Measurements from ENCODE around the gene MET. TPM values are rescaled to one million over a fixed set of nuclear protein-coding genes. Genes with fewer than 3 reads are reported as not detected.

MET gene
- total and polyA plus RNA-seq, 2 donors (not counting 3 experiments of a cell fraction or from before 2014, with no cell fraction given) = 21.1 to 44.5 TPM

DNA sequence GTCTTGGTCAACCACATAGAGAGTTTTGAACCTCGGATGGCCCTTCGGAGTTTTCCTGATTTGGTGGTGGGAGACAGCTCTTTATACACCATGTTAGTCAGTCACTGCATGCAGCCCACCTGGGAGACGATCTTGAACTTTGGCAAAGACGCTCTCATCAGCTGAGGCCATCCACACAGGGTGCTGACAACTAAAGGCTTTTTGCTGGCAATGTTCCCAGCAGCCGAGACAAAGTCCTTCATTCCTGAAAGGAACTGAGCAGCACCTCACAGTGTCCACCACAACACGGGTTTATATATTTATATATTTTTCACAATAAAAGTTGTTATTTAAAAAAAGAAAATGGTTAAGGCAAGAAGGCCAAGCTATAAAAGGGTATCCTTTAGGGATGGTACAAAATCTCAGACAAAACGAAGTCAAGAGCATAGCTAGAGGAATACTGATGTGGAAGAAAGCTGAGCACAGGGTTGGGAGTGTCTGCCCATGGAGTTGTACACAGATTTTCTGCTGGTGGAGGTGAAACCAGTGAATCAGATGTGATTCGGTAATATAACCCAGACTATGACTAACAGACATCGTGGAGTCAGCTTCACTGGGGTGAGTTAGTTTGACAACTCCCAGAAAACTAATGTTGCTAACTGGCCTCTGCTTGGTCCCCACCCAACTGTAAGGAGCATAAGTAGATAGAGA is 163.0 kb downstream of the MET start:
- Histone ChIP-seq H3K4me2 (ENCODE audit: insufficient read depth, low read length) (no peak overlapping the region), H3K27me3 (ENCODE audit: control insufficient read depth in 2 of 2, insufficient read depth in 2 of 2, low read length in 2 of 2) (no peaks in the 10 kb centered on the region), H2AFZ (ENCODE audit: low read depth, low read length) (no peak overlapping the region), H4K20me1 (replicated peaks; ENCODE audit: control insufficient read depth, extremely low read depth, insufficient read depth, low read length) (no peaks in the 10 kb centered on the region), H3K9me1 (replicated peaks; ENCODE audit: control insufficient read depth, extremely low read depth, insufficient read depth, low read length) (no peaks in the 10 kb centered on the region), H3K4me1 (ENCODE audit: control insufficient read depth, extremely low read depth, insufficient read depth, low read length) (no peaks in the 10 kb centered on the region), H3K9me3 (replicated peaks; ENCODE audit: control insufficient read depth, insufficient read depth, low read length) (no peaks in the 10 kb centered on the region), H3K4me3 (replicated peaks in 1 of 3; ENCODE audit: insufficient read depth in 1 of 3, low read depth in 1 of 3, low read length in 3 of 3) (no peak overlapping the region), H3K9ac (replicated peaks; ENCODE audit: extremely low read depth, insufficient read depth, low read length) (no peak overlapping the region), H3K36me3 (ENCODE audit: control insufficient read depth in 2 of 2, extremely low read depth in 1 of 2, insufficient read depth in 2 of 2, low read length in 2 of 2) (no peaks in the 10 kb centered on the region), H3K79me2 (ENCODE audit: control insufficient read depth, insufficient read depth, low read length) (no peaks in the 10 kb centered on the region), H3K27ac (ENCODE audit: insufficient read depth, low read depth, low read length) (no peak overlapping the region)
- intact Hi-C loops (cut with micrococcal nuclease) (no loop called here), dilution Hi-C loops (cut with MboI; ENCODE audit: extremely low pct_ligation_motif_present, low sequenced_read_pairs) (no loop called here)
- DNase-seq (ENCODE audit: low read depth, low spot score) (no peak), FAIRE-seq (no peak)
- ChIA-PET POLR2A (no interaction called here), CTCF (no interaction called here)
- TF ChIP-seq GATA2 (IDR thresholded peaks at IDR 0.05; ENCODE audit: insufficient read depth, insufficient read length, low read depth, low read length) = no peak
- no peak for TF ChIP-seq POLR2A (IDR thresholded peaks at IDR 0.05; ENCODE audit: low read depth, low read length)
- TF ChIP-seq EZH2 (IDR thresholded peaks at IDR 0.05; ENCODE audit: borderline replicate concordance, low read depth, low read length, severe bottlenecking) = no peak
- no peak for TF ChIP-seq FOS (IDR thresholded peaks at IDR 0.05; ENCODE audit: borderline replicate concordance, insufficient read depth, low read length)
- TF ChIP-seq JUN (IDR thresholded peaks at IDR 0.05; ENCODE audit: borderline replicate concordance, insufficient read depth, insufficient read length, low read depth) = no peak
- TF ChIP-seq POLR2AphosphoS5 (IDR thresholded peaks at IDR 0.05; ENCODE audit: insufficient read depth, low read depth, low read length) = no peak
- no TSS peak for BruUV-seq (replicated peaks)

DNA sequence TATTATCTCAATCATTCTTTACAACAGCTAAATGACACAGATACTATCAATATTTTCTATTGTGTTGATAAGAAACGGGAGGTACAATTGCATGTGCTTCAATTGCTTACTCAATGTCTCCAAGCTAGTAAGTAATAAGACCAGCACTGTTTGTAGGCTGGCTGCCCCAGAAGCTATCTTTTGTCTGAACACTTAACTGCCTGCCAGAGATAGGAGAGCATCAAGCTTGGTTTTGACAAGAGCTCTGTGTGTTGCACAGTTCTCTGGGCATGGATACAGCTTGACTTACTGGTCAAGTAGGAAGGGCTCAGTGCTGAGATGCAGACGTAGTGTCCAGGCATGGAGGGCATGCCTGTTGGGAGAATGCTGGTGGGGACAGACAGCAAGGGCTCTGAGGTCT is 164.1 kb downstream of the MET start:
- BruUV-seq (replicated peaks) = no TSS peak
- Histone ChIP-seq H3K9me3 (replicated peaks; ENCODE audit: control insufficient read depth, insufficient read depth, low read length) (no peaks in the 10 kb centered on the region), H3K4me3 (replicated peaks in 1 of 3; ENCODE audit: insufficient read depth in 1 of 3, low read depth in 1 of 3, low read length in 3 of 3) (no peak overlapping the region), H3K79me2 (ENCODE audit: control insufficient read depth, insufficient read depth, low read length) (no peaks in the 10 kb centered on the region), H3K4me1 (ENCODE audit: control insufficient read depth, extremely low read depth, insufficient read depth, low read length) (no peaks in the 10 kb centered on the region), H3K9ac (replicated peaks; ENCODE audit: extremely low read depth, insufficient read depth, low read length) (no peak overlapping the region), H3K27ac (ENCODE audit: insufficient read depth, low read depth, low read length) (no peak overlapping the region), H3K27me3 (ENCODE audit: control insufficient read depth in 2 of 2, insufficient read depth in 2 of 2, low read length in 2 of 2) (no peaks in the 10 kb centered on the region), H2AFZ (ENCODE audit: low read depth, low read length) (no peak overlapping the region), H3K9me1 (replicated peaks; ENCODE audit: control insufficient read depth, extremely low read depth, insufficient read depth, low read length) (no peaks in the 10 kb centered on the region), H3K4me2 (ENCODE audit: insufficient read depth, low read length) (no peak overlapping the region), H3K36me3 (ENCODE audit: control insufficient read depth in 2 of 2, extremely low read depth in 1 of 2, insufficient read depth in 2 of 2, low read length in 2 of 2) (no peaks in the 10 kb centered on the region), H4K20me1 (replicated peaks; ENCODE audit: control insufficient read depth, extremely low read depth, insufficient read depth, low read length) (no peaks in the 10 kb centered on the region)
- FAIRE-seq (no peak), DNase-seq (ENCODE audit: low read depth, low spot score) (no peak)
- CTCF ChIA-PET = no interaction called here
- dilution Hi-C loops (cut with MboI; ENCODE audit: extremely low pct_ligation_motif_present, low sequenced_read_pairs) = no loop called here
- POLR2A ChIA-PET = no interaction called here
- intact Hi-C loops (cut with micrococcal nuclease) = no loop called here
- TF ChIP-seq GATA2 (IDR thresholded peaks at IDR 0.05; ENCODE audit: insufficient read depth, insufficient read length, low read depth, low read length) (no peak), EZH2 (IDR thresholded peaks at IDR 0.05; ENCODE audit: borderline replicate concordance, low read depth, low read length, severe bottlenecking) (no peak), FOS (IDR thresholded peaks at IDR 0.05; ENCODE audit: borderline replicate concordance, insufficient read depth, low read length) (no peak), MYC (IDR thresholded peaks at IDR 0.05; ENCODE audit: low read depth, low read length) (no peak), JUN (IDR thresholded peaks at IDR 0.05; ENCODE audit: borderline replicate concordance, insufficient read depth, insufficient read length, low read depth) (no peak), POLR2A (IDR thresholded peaks at IDR 0.05; ENCODE audit: low read depth, low read length) (no peak), POLR2AphosphoS5 (IDR thresholded peaks at IDR 0.05; ENCODE audit: insufficient read depth, low read depth, low read length) (no peak)
- TF ChIP-seq, protein P1, sequence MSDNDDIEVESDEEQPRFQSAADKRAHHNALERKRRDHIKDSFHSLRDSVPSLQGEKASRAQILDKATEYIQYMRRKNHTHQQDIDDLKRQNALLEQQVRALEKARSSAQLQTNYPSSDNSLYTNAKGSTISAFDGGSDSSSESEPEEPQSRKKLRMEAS (IDR thresholded peaks at IDR 0.05; ENCODE audit: insufficient read depth, insufficient read length) = no peak
- TF ChIP-seq, protein P2, sequence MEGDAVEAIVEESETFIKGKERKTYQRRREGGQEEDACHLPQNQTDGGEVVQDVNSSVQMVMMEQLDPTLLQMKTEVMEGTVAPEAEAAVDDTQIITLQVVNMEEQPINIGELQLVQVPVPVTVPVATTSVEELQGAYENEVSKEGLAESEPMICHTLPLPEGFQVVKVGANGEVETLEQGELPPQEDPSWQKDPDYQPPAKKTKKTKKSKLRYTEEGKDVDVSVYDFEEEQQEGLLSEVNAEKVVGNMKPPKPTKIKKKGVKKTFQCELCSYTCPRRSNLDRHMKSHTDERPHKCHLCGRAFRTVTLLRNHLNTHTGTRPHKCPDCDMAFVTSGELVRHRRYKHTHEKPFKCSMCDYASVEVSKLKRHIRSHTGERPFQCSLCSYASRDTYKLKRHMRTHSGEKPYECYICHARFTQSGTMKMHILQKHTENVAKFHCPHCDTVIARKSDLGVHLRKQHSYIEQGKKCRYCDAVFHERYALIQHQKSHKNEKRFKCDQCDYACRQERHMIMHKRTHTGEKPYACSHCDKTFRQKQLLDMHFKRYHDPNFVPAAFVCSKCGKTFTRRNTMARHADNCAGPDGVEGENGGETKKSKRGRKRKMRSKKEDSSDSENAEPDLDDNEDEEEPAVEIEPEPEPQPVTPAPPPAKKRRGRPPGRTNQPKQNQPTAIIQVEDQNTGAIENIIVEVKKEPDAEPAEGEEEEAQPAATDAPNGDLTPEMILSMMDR (IDR thresholded peaks at IDR 0.05; ENCODE audit: extremely low read depth in 1 of 2, insufficient read depth in 1 of 2, low read depth in 1 of 2, low read length in 2 of 2) = no peak

Data from endothelial cell of umbilical vein (primary cell).